Stomach smooth muscle (tissue), 2 donors: ENCODE results near the gene MEIOSIN.
"Not testable (repeated sequence)": the region's sequence is repeated elsewhere in the genome, so short reads cannot be mapped to it uniquely, and the experiment has no call there.

Source experiments
- H3K27ac ChIP-seq: one replicate; pipeline ENCODE4 v1.7.0; 2013; ENCODE audit warnings: mild to moderate bottlenecking, low read length, inconsistent platforms
- H3K27me3 ChIP-seq, 2 donors: one replicate each; pipeline ENCODE4 v1.7.0; 2013; ENCODE audit warnings: low read length in 2 of 2; ENCODE audit not compliant: insufficient read depth in 2 of 2, control insufficient read depth in 1 of 2
- H3K36me3 ChIP-seq, 2 donors: one replicate each; pipeline ENCODE4 v1.7.0; 2013; ENCODE audit warnings: low read length in 2 of 2; ENCODE audit not compliant: control insufficient read depth in 2 of 2, insufficient read depth in 2 of 2
- H3K4me1 ChIP-seq: one replicate; pipeline ENCODE4 v1.7.0; 2013; ENCODE audit warnings: low read length; ENCODE audit not compliant: control insufficient read depth, insufficient read depth
- H3K4me3 ChIP-seq, 2 donors: one replicate each; pipeline ENCODE4 v1.7.0; 2013; ENCODE audit warnings: low read length in 2 of 2
- H3K9ac ChIP-seq, 2 donors: one replicate each; pipeline ENCODE4 v1.7.0; 2013; ENCODE audit warnings: low read length in 2 of 2, mild to moderate bottlenecking in 1 of 2
- H3K9me3 ChIP-seq, 2 donors: one replicate each; pipeline ENCODE4 v1.7.0; 2013; ENCODE audit warnings: low read length in 2 of 2; ENCODE audit not compliant: control insufficient read depth in 2 of 2
- donor health status: healthy.
- donor health status: Pancreatic carcinoma.

MEIOSIN gene

DNA sequence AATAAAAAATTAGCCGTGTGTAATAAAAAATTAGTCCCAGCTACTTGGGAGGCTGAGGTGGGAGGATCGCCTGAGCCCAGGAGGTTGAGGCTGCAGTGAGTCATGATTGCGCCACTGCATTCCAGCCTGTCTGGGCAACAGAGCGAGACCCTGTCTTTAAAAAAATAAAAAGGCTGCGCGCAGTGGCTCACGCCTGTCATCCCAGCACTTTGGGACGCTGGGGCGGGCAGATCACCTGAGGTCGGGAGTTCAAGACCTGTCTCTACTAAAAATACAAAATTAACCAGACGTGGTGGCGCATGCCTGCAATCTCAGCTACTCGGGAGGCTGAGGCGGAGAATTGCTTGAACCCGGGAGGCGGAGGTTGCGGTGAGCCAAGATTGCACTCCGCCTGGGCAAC, 4.6 kb upstream of the MEIOSIN start:
- not testable (repeated sequence) for H3K9me3 ChIP-seq, H3K27me3 ChIP-seq, H3K4me3 ChIP-seq, H3K36me3 ChIP-seq, H3K9ac ChIP-seq, H3K27ac ChIP-seq
- H3K4me1 ChIP-seq: peaks cover 13% of the 10 kb centered on the region

DNA sequence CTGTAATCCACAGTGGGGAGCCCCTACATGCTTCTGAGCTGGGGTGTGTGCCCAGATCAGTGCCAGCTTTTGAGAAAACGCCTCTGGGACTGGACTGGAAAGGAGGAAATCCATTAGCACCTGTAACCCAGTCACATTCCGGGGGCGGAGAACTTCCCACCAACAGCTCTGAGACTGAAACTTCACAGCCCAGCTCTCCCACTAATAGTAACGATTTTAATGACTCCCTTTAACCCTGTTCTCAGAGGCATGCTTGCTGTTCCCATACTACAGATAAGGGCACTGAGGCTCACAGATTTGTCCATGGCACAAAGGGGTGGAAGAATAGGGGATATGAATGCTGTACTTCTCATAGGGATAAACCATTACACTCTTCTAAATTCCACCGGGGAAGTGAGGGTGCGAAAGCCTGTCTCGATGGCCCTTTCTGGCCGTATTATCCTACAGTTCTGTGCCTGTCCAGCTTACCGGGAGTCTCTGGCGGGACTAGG, 3.4 kb upstream of the MEIOSIN start:
- H3K4me1 ChIP-seq: peaks cover 13% of the 10 kb centered on the region
- peak overlapping the region; percentile 88 to 89 for H3K9ac ChIP-seq
- no peaks in the 10 kb centered on the region for H3K9me3 ChIP-seq
- H3K27ac ChIP-seq: no peak overlapping the region
- H3K4me3 ChIP-seq: peak overlapping the region; percentile 88 to 97
- no peaks in the 10 kb centered on the region for H3K36me3 ChIP-seq
- H3K27me3 ChIP-seq: no peaks in the 10 kb centered on the region

DNA sequence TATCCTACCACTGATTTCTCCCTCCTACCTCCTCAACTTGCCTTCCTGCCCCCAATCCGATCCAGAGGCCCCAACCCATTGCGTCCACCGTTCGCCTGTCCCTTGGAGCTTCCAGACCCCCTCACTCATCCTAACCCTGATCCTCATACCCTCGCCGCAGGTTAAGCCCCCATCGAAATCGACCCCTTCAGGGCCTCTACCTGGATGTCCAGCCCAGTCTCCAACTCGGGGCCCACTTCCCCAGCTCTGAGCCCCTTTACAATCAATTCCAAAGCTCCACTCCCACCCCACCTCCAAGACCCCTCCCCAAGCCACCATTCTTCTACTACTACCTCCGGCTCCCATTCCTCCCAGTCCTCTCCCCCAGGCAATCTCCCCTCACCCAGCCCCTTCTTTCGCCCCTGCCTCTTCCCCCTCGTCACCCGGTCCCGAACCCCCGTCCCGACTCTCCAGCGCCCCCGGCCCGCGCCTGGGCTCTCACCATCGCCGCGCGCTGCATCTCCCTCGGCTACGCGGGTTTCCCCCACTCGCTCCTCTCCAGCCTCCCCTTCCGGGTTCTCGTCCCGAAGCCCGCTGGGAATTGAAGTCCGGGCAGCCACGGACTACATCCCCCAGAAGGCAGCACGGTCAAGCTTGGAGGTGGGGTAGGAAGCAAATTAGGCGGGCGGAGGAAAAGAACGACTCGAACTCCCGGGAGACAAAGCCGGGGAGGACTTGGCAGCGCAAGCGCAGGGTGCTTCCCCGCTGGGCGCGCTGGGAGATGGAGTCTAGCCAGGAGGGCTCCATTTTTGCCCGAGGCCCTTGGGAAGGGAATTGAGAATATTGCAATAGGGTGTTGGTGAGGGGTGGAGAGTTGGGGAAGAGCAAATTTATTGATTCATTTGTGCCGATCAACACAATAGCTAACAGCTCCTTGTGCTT, 2.6 kb upstream of the MEIOSIN start, which contains the start of gene FBXO46:
Gene FBXO46 (minus strand): TSS at position 529 of the 921 bp plus-strand sequence. CDS start 17,401 bp downstream, outside the sequence.
- H3K36me3 ChIP-seq: no peaks in the 10 kb centered on the region
- H3K4me1 ChIP-seq: peaks cover 13% of the 10 kb centered on the region
- H3K9ac ChIP-seq: peak within 1 kb of the TSS; percentile 88 to 89
- no peaks in the 10 kb centered on the region for H3K27me3 ChIP-seq
- H3K4me3 ChIP-seq: peak within 1 kb of the TSS; percentile 88 to 97
- no peaks in the 10 kb centered on the region for H3K9me3 ChIP-seq
- H3K27ac ChIP-seq: peak within 1 kb of the TSS; percentile 60

DNA sequence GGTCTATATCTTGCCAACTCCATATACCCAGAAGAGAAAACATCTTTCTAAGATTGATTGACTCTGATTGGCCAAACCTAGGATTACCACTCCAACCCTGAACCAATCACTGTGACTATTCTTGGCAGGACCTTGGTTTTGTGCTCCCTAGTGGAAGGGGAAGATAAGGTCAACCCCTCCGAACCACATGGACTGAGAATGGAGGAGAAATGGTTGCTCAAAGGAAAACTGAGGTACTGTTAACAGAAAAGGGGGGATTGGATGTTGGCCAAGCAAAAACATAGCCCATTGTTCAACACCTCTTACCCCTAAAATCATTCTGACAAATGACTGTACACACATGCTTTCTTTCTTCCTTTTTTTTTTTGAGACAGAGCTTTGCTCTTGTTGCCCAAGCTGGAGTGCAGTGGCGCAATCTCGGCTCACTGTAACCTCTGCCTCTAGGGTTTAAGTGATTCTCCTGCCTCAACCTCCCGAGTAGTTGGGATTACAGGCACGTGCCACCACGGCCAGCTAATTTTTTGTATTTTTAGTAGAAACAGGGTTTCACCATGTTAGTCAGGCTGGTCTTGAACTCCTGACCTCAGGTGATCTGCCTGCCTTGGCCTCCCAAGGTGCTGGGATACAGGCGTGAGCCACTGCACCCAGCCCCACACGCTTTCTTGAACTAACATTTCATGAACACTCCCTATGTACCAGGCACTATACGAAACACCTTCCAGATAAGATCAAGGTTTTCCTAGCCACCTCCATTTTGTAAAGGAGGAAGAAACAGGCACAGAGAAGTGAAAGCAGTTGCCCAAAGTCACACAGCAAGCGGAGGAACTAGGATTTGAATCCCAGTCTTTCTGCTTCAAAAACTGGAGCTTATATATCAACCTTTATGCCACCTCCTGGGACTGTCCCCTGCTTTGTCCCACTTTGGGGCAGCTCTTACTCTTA, 6.5 kb downstream of the MEIOSIN start:
- Histone ChIP-seq H3K4me3 (no peak overlapping the region), H3K9ac (no peak overlapping the region), H3K27me3 (no peaks in the 10 kb centered on the region), H3K27ac (no peak overlapping the region), H3K4me1 (no peaks in the 10 kb centered on the region), H3K36me3 (no peaks in the 10 kb centered on the region), H3K9me3 (no peaks in the 10 kb centered on the region)

DNA sequence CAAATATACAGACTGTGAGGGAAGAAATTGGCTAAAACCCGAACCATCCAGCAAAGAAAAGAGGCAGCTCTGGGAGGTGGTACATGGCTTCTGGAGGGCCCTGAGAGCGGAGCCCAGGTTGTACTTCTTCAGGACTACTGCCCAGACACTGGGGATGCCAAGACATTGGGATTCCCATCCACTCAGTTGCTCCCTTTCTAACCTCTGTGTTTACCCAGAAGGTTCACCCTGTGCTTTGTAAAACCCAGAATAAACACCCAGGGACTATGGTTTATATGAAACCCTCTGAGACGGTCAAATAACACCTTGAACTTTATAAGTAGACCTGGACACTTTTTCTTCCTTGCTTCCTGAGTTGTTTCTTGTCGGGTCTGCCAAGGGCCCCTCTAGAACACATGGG, 9.7 kb downstream of the MEIOSIN start:
- H3K4me1 ChIP-seq: no peaks in the 10 kb centered on the region
- no peaks in the 10 kb centered on the region for H3K36me3 ChIP-seq
- no peaks in the 10 kb centered on the region for H3K27me3 ChIP-seq
- H3K27ac ChIP-seq: no peak overlapping the region
- no peaks in the 10 kb centered on the region for H3K9me3 ChIP-seq
- no peak overlapping the region for H3K4me3 ChIP-seq
- H3K9ac ChIP-seq: no peak overlapping the region

DNA sequence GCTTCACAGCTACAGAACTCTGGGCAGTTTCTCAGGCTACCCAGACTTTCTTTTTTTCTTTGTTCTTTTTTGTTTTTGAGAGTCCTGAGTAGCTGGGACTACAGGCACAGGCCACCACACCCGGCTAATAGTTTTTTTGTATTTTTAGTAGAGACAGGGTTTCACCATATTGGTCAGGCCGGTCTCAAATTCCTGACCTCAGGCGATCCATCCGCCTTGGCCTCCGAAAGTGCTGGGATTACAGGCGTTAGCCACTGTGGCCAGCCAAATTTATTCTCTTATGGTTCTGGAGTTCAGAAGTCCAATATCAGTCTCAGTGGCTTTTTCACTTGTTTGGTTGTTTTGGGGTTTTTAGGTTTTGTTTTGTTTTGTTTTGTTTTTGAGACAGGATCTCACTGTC, 12.4 kb downstream of the MEIOSIN start:
- Histone ChIP-seq H3K36me3 (no peaks in the 10 kb centered on the region), H3K4me1 (no peaks in the 10 kb centered on the region), H3K9me3 (no peaks in the 10 kb centered on the region), H3K27me3 (no peaks in the 10 kb centered on the region), H3K9ac (no peak overlapping the region), H3K4me3 (no peak overlapping the region), H3K27ac (no peak overlapping the region)

DNA sequence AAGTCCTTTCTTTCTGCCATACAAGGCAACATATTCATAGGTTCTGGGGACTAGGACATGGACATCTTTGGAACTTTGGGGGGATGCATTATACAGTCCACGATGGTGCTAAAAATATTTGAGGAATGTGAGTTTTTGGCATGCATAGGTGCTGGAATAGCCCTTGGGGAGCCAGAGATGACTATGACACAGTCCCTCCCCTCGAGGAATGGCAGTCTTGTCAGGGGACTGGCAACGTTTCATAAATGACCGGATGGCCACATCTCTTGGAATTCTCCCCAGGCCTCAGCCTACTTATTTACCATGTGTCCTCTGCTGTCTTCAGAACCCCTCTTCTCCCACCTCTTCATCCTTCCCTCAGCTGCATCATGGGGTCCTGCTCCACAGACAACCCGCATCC, 13.6 kb downstream of the MEIOSIN start:
- H3K9me3 ChIP-seq: no peaks in the 10 kb centered on the region
- H3K4me3 ChIP-seq: no peak overlapping the region
- no peaks in the 10 kb centered on the region for H3K27me3 ChIP-seq
- H3K36me3 ChIP-seq: no peaks in the 10 kb centered on the region
- H3K9ac ChIP-seq: no peak overlapping the region
- no peak overlapping the region for H3K27ac ChIP-seq
- H3K4me1 ChIP-seq: no peaks in the 10 kb centered on the region

DNA sequence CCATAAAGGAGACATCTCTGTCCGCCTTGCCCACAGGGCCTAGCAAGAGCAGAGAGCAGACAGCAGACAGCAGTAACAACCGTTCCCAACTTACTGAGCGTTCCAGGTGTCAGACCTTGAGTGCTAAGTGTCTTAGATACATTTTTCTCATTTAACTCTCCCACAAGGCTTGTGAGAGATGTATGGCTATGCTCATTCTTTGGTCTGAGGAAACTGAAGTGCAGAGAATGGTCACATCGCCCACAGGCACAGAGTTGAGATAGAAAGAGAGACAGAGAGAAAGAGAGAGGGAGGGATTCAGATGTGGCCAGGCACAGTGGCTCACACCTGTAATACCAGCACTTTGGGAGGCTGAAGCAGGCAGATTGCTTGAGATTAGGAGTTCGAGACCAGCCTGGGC, 14.3 kb downstream of the MEIOSIN start:
- no peak overlapping the region for H3K27ac ChIP-seq
- no peak overlapping the region for H3K4me3 ChIP-seq
- H3K9me3 ChIP-seq: no peaks in the 10 kb centered on the region
- no peaks in the 10 kb centered on the region for H3K27me3 ChIP-seq
- H3K9ac ChIP-seq: no peak overlapping the region
- H3K4me1 ChIP-seq: no peaks in the 10 kb centered on the region
- no peaks in the 10 kb centered on the region for H3K36me3 ChIP-seq

DNA sequence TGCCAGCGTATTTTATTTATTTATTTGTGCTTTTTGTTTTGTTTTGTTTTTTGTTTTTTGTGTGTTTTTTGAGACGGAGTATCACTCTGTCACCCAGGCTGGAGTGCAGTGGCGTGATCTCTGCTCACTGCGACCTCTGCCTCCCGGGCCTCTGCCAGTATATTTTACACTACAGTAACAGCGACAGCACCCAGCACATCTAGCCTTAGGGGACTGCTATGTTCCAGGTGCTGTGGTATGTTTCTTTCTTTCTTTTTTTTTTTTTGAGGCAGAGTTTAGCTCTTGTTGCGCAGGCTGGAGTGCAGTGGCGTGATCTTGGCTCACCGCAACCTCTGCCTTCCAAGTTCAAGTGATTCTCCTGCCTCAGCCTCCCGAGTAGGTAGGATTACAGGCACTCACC, 18.2 kb downstream of the MEIOSIN start:
- H3K27me3 ChIP-seq, H3K9me3 ChIP-seq, H3K36me3 ChIP-seq, H3K9ac ChIP-seq, H3K4me1 ChIP-seq, H3K4me3 ChIP-seq, H3K27ac ChIP-seq: not testable (repeated sequence)

DNA sequence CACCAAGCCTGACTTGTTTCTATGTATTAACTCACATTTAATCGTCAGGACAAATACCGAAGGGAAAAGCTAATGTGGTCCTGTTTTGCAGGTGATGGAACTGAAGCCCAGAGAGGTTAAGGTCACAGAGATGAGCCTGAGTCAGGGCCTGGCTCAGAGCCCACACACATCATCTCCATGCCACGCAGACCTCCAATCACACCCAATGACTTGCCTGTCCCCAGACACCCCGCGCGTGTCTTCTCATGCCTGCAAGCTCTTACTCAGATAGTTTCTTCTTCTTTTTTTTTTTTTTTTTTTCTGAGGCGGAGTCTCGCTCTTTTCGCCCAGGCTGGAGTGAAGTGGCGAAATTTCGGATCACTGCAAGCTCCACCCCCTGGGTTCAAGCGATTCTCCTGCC, 19.4 kb downstream of the MEIOSIN start:
- Histone ChIP-seq H3K27me3 (peaks cover 0 to 2% of the 10 kb centered on the region in 2 donors), H3K9ac (no peak overlapping the region), H3K27ac (no peak overlapping the region)

More for the DNA sequence above, 19.4 kb downstream of the MEIOSIN start:
- H3K4me1 ChIP-seq: no peaks in the 10 kb centered on the region
- H3K9me3 ChIP-seq: no peaks in the 10 kb centered on the region
- no peaks in the 10 kb centered on the region for H3K36me3 ChIP-seq
- no peak overlapping the region for H3K4me3 ChIP-seq
